OCI-LY7 (cell line): ENCODE data around the gene PCYT1B.

Experiments used
- EZH2phosphoT487 ChIP-seq: fragments of 200-600 bp; sonication (generic); IDR thresholded peaks from 2 replicates; pipeline ENCODE4 v1.6.1; 2018; ENCODE audit warnings: low read depth, borderline replicate concordance, mild to moderate bottlenecking, mixed run types, antibody characterized with exemption, low read length, moderate library complexity, mixed read lengths
- TF ChIP-seq, protein P1 (sequence below): fragments of 200-600 bp; sonication (generic); conservative IDR thresholded peaks from 2 replicates; pipeline ENCODE4 v1.5.1; 2014; ENCODE audit warnings: mild to moderate bottlenecking, antibody characterized with exemption, low read length, moderate library complexity, mixed read lengths

DNA sequence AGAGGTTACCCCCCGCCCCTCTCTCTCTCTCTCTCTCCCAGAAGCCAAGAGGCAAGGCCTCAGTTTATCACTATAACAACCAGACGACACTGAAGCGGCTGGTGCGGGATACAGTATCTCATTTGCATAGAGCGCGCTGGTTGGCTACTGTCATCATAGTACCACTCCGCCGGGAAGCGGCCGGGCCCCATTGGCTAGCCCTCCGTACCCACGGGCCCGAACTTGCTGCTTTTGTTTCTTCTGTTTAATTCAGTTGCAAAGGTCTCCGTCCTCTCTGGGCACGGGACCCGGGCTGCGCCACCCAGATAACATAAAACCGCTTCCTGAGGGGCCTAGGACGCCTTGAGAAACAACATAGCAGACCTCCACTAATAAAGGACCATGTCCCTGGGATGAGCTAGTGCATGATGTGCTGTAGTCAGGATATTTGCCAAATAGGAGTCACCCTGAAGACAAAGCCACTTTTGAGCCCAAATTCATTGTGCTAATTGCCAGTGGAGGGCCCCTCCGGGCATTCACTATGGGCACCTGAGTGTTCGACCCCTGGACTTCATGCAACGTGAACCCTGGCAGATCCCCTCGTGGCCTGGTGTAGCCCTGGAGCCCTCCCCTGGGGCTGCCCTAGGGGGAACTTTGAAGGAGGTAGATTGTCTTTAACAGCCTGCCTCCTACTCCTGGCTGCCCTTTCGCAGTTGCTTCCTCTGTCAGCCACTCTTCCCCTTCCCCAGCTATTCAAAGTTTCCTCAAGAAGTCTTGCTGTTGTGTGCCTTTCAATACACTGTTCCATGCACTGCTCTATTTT is at the start of gene PCYT1B:
- TF ChIP-seq, protein P1, sequence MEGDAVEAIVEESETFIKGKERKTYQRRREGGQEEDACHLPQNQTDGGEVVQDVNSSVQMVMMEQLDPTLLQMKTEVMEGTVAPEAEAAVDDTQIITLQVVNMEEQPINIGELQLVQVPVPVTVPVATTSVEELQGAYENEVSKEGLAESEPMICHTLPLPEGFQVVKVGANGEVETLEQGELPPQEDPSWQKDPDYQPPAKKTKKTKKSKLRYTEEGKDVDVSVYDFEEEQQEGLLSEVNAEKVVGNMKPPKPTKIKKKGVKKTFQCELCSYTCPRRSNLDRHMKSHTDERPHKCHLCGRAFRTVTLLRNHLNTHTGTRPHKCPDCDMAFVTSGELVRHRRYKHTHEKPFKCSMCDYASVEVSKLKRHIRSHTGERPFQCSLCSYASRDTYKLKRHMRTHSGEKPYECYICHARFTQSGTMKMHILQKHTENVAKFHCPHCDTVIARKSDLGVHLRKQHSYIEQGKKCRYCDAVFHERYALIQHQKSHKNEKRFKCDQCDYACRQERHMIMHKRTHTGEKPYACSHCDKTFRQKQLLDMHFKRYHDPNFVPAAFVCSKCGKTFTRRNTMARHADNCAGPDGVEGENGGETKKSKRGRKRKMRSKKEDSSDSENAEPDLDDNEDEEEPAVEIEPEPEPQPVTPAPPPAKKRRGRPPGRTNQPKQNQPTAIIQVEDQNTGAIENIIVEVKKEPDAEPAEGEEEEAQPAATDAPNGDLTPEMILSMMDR: no peak
- TF ChIP-seq EZH2phosphoT487: no peak
